A549 (cell line): ENCODE results near the gene UBA3.

Experiments used
- BHLHE40 ChIP-seq: IDR thresholded peaks from 2 replicates; pipeline ENCODE4 v1.6.1; 2012; ENCODE audit warnings: low read depth, low read length, inconsistent platforms
- CTCF ChIP-seq: fragments of >200 bp; sonication (Bioruptor Twin); formaldehyde crosslinking; IDR thresholded peaks from 3 replicates; pipeline ENCODE4 v1.5.1; 2016
- EHMT2 ChIP-seq: fragments of 200-600 bp; sonication (generic); IDR thresholded peaks from 2 replicates; pipeline ENCODE4 v1.6.1; 2016; ENCODE audit warnings: antibody characterized with exemption, low read depth, mild to moderate bottlenecking, moderate library complexity
- HOXA7 ChIP-seq: fragments of 250-450 bp; sonication (Bioruptor Pico); IDR thresholded peaks from 2 replicates; pipeline ENCODE4 v1.5.0; 2020; ENCODE audit warnings: mild to moderate bottlenecking, moderate library complexity
- KDM5A ChIP-seq: fragments of 200-600 bp; sonication (generic); IDR thresholded peaks from 2 replicates; pipeline ENCODE4 v1.6.1; 2016; ENCODE audit warnings: antibody characterized with exemption, mild to moderate bottlenecking
- NFE2L2 ChIP-seq: fragments of 150-350 bp; conservative IDR thresholded peaks from 2 replicates; pipeline ENCODE4 v1.6.1; 2014; ENCODE audit warnings: low read length
- PHF8 ChIP-seq: fragments of 200-600 bp; sonication (generic); IDR thresholded peaks from 2 replicates; pipeline ENCODE4 v1.6.1; 2016; ENCODE audit warnings: low read depth, mild to moderate bottlenecking, antibody characterized with exemption, moderate library complexity, borderline replicate concordance
- POLR2A ChIP-seq: IDR thresholded peaks from 2 replicates; pipeline ENCODE4 v1.6.1; 2012; ENCODE audit warnings: mild to moderate bottlenecking, low read length
- RARB ChIP-seq: fragments of 250-450 bp; sonication (Bioruptor Pico); IDR thresholded peaks from 2 replicates; pipeline ENCODE4 v1.8.0; 2021; ENCODE audit warnings: mild to moderate bottlenecking, moderate library complexity
- RCOR1 ChIP-seq: fragments of 150-350 bp; IDR thresholded peaks from 2 replicates; pipeline ENCODE4 v1.6.1; 2014; ENCODE audit warnings: antibody characterized with exemption, low read length, low read depth

GRCh38 chr3:69121950-69122349 is 41.8 kb upstream of the UBA3 start:
- no peak for TF ChIP-seq CTCF
- no peak for TF ChIP-seq POLR2A
- no peak for TF ChIP-seq PHF8
- TF ChIP-seq RCOR1 = no peak
- no peak for TF ChIP-seq KDM5A
- no peak for TF ChIP-seq NFE2L2
- TF ChIP-seq HOXA7 (CRISPR knock-in tag) = no peak
- no peak for TF ChIP-seq EHMT2
- no peak for TF ChIP-seq RARB (CRISPR knock-in tag)
- no peak for TF ChIP-seq BHLHE40
